ENCODE measurements around the gene SEMA4F. TPM values are rescaled to one million over a fixed set of nuclear protein-coding genes. Genes with fewer than 3 reads are reported as not detected.

The SEMA4F gene
- total RNA-seq, 2 experiments from 2014 or later = 5.8 to 6.4 TPM

DNA sequence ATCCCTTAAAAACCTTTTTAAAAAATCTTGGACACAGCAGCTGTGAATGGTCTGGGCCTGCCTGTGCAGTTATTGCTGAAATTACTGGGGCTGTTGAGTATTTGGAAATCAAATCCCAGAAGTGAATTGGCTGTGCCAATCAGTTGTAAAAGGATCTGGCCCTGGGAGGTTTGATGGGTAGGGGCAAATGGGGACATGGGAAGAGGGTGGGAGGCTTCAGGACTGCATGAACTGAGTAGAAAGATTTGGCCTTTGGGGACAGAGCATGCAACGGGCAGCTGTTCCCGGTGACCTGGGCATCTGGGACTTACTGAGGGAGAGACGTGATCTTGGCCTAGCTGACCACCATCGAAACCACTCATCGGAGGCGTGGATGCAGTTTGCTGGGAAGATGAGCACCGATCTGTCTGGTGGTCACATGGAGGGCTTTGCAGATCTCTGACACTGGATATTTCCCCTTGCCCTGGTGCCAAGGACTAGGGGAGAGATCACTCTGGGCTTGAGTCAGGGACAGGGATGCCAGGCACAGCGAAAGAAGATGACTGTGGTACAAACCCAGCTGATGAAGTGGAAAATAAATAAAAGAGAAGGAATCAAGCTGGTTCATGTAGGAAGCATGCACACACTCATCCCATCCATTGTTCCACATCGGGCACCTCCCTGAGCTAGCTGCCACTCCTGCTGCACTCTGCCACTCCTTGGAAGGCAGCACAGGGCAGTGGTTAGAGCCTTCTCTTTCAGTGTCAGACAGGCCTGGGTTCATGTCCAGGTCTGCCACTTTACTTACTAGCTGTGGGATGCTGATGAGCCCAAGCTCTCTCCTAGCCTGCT is 58.4 kb downstream of the SEMA4F start:
- CTCF ChIA-PET = interaction anchor here (1.9 to 6.5 kb wide), 3 partner anchors 11 to 164 kb away, joined by 11 to 104 read pairs (median 27); no protein-coding TSS in a partner anchor
- DNase-seq (no peak), ATAC-seq (no peak)
- POLR2A ChIA-PET = interaction anchor here (0.6 kb wide), 1 partner anchor 1041 kb away, joined by 4 read pairs; no protein-coding TSS in a partner anchor
- Mint-ChIP-seq H3K27ac (no peak overlapping the region), H3K36me3 (ENCODE audit: low read depth) (no peaks in the 10 kb centered on the region), H3K9me3 (ENCODE audit: insufficient read depth) (no peaks in the 10 kb centered on the region), H3K4me1 (ENCODE audit: low read depth) (peaks cover 7% of the 10 kb centered on the region), H3K27me3 (ENCODE audit: low read depth) (peaks cover 23% of the 10 kb centered on the region), H3K4me3 (no peak overlapping the region)

- Mint-ChIP-seq H3K27me3 (ENCODE audit: low read depth) (peaks cover 16% of the 10 kb centered on the region), H3K9me3 (ENCODE audit: insufficient read depth) (no peaks in the 10 kb centered on the region), H3K27ac (no peak overlapping the region), H3K4me1 (ENCODE audit: low read depth) (peaks cover 7% of the 10 kb centered on the region), H3K4me3 (peak overlapping the region; percentile 75), H3K36me3 (ENCODE audit: low read depth) (no peaks in the 10 kb centered on the region)
- ChIA-PET POLR2A (interaction anchor here (0.7 kb wide), 1 partner anchor 160 kb away, joined by 3 read pairs; no protein-coding TSS in a partner anchor), CTCF (interaction anchor here (0.8 to 6.5 kb wide), 18 partner anchors 10 to 176 kb away, joined by 3 to 104 read pairs (median 4); no protein-coding TSS in a partner anchor)
- DNase-seq (no peak), ATAC-seq (no peak)
These were observed 60.6 kb downstream of the SEMA4F start for GRCh38 chr2:74714691-74715080.

- no peaks in the 10 kb centered on the region for H3K36me3 Mint-ChIP-seq (ENCODE audit: low read depth)
- DNase-seq (peak; percentile 85), ATAC-seq (peak; percentile 96)
- H3K4me3 Mint-ChIP-seq = peak overlapping the region; percentile 75
- no peaks in the 10 kb centered on the region for H3K9me3 Mint-ChIP-seq (ENCODE audit: insufficient read depth)
- no peak overlapping the region for H3K27ac Mint-ChIP-seq
- peaks cover 7% of the 10 kb centered on the region for H3K4me1 Mint-ChIP-seq (ENCODE audit: low read depth)
- ChIA-PET CTCF (interaction anchor here (0.7 to 6.5 kb wide), 16 partner anchors 10 to 175 kb away, joined by 3 to 104 read pairs (median 5); partner anchors contain the start of gene HK2), POLR2A (no interaction called here)
- peaks cover 21% of the 10 kb centered on the region for H3K27me3 Mint-ChIP-seq (ENCODE audit: low read depth)
These were observed 61.2 kb downstream of the SEMA4F start for GRCh38 chr2:74715081-74715791.

- ATAC-seq (no peak), DNase-seq (no peak)
- POLR2A ChIA-PET = no interaction called here
- CTCF ChIA-PET = interaction anchor here (1.0 to 6.5 kb wide), 8 partner anchors 15 to 171 kb away, joined by 4 to 104 read pairs (median 8); partner anchors contain the start of gene HK2
- H3K4me1 Mint-ChIP-seq (ENCODE audit: low read depth) = peaks cover 7% of the 10 kb centered on the region
- peaks cover 21% of the 10 kb centered on the region for H3K27me3 Mint-ChIP-seq (ENCODE audit: low read depth)
- H3K4me3 Mint-ChIP-seq = peak overlapping the region; percentile 68
- no peaks in the 10 kb centered on the region for H3K9me3 Mint-ChIP-seq (ENCODE audit: insufficient read depth)
- no peak overlapping the region for H3K27ac Mint-ChIP-seq
- no peaks in the 10 kb centered on the region for H3K36me3 Mint-ChIP-seq (ENCODE audit: low read depth)
These were observed 61.8 kb downstream of the SEMA4F start for GRCh38 chr2:74715880-74716279.

DNA sequence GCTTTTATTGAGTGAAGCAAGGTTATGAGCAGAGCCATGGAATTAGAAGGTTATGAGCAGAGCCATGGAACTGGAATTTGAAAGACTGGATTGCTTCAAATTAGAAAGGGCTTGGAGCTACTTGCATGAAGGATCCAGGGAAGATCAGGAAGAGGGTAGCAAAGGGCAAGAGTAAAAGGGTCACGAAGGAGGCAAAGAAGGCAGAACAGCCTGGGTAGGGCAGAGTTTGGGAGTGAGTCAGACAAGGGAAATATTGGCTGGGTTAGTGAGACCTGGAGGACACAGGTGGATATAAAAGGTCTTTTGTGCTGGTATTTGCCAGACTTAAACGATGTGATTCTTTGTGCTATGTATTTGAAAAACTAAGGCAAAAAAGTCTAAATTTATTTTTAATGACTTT is 65.0 kb downstream of the SEMA4F start:
- H3K4me3 Mint-ChIP-seq = no peak overlapping the region
- H3K27ac Mint-ChIP-seq = no peak overlapping the region
- ChIA-PET POLR2A (no interaction called here), CTCF (no interaction called here)
- DNase-seq (no peak), ATAC-seq (no peak)
- no peaks in the 10 kb centered on the region for H3K36me3 Mint-ChIP-seq (ENCODE audit: low read depth)
- H3K4me1 Mint-ChIP-seq (ENCODE audit: low read depth) = peaks cover 7% of the 10 kb centered on the region
- peaks cover 20% of the 10 kb centered on the region for H3K27me3 Mint-ChIP-seq (ENCODE audit: low read depth)
- no peaks in the 10 kb centered on the region for H3K9me3 Mint-ChIP-seq (ENCODE audit: insufficient read depth)

GRCh38 chr2:74721316-74721715 is 67.3 kb downstream of the SEMA4F start:
- DNase-seq = no peak
- ChIA-PET CTCF (no interaction called here), POLR2A (no interaction called here)
- H3K9me3 Mint-ChIP-seq (ENCODE audit: insufficient read depth) = no peaks in the 10 kb centered on the region
- H3K36me3 Mint-ChIP-seq (ENCODE audit: low read depth) = no peaks in the 10 kb centered on the region
- no peak overlapping the region for H3K4me3 Mint-ChIP-seq
- no peaks in the 10 kb centered on the region for H3K4me1 Mint-ChIP-seq (ENCODE audit: low read depth)
- ATAC-seq = no peak
- peaks cover 11% of the 10 kb centered on the region for H3K27me3 Mint-ChIP-seq (ENCODE audit: low read depth)
- H3K27ac Mint-ChIP-seq = no peak overlapping the region

DNA sequence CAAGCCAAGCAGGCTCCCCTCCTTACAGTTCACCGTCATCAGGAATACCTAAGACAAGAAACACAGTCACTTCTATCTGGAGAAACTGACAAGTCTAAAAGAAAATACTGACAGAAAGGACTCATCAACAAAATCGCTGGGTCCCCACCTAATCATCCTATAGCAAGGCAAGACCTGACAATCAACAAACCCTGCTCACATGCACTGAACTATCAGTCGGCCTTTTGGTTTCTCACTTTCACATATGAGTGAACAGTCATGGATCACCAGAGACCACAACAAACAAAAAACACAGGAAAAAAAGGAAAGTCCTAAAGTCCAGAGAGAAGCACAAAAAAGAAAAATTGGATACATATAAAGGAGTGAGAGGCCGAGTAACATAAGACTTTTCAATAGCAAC is 70.4 kb downstream of the SEMA4F start:
- ATAC-seq (no peak), DNase-seq (no peak)
- no peak overlapping the region for H3K4me3 Mint-ChIP-seq
- ChIA-PET POLR2A (no interaction called here), CTCF (interaction anchor here (1.0 kb wide), 1 partner anchor 9 kb away, joined by 3 read pairs; no protein-coding TSS in a partner anchor)
- no peaks in the 10 kb centered on the region for H3K36me3 Mint-ChIP-seq (ENCODE audit: low read depth)
- no peaks in the 10 kb centered on the region for H3K4me1 Mint-ChIP-seq (ENCODE audit: low read depth)
- no peaks in the 10 kb centered on the region for H3K9me3 Mint-ChIP-seq (ENCODE audit: insufficient read depth)
- H3K27me3 Mint-ChIP-seq (ENCODE audit: low read depth) = peaks cover 26% of the 10 kb centered on the region
- H3K27ac Mint-ChIP-seq = no peak overlapping the region

DNA sequence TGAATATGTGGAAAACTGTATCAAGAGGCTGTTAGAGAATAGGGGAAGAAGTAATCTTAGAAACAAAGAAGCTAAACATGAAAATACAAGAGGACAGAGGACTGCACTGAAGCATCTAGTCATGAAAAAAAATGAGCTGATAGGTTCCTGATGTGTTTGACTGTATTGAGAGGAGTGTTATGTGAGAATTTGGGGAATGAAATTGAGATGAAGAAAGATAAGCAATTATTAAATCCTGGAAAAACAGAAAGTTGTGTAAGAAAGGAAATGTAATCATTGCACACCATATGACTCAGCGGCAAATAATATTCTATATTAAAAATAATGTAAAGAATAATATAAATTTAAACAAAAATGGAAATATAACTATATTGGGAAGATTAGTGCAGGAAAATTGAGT is 71.2 kb downstream of the SEMA4F start:
- H3K4me1 Mint-ChIP-seq (ENCODE audit: low read depth) = no peaks in the 10 kb centered on the region
- no peak overlapping the region for H3K4me3 Mint-ChIP-seq
- POLR2A ChIA-PET = interaction anchor here (0.6 kb wide), 1 partner anchor 85 kb away, joined by 3 read pairs; no protein-coding TSS in a partner anchor
- H3K27ac Mint-ChIP-seq = no peak overlapping the region
- DNase-seq (no peak), ATAC-seq (no peak)
- H3K36me3 Mint-ChIP-seq (ENCODE audit: low read depth) = no peaks in the 10 kb centered on the region
- H3K27me3 Mint-ChIP-seq (ENCODE audit: low read depth) = peaks cover 24% of the 10 kb centered on the region
- H3K9me3 Mint-ChIP-seq (ENCODE audit: insufficient read depth) = no peaks in the 10 kb centered on the region
- CTCF ChIA-PET = interaction anchor here (1.0 kb wide), 1 partner anchor 10 kb away, joined by 3 read pairs; no protein-coding TSS in a partner anchor

GRCh38 chr2:74728842-74729241 is 74.8 kb downstream of the SEMA4F start:
- ChIA-PET POLR2A (no interaction called here), CTCF (interaction anchor here (1.3 kb wide), 1 partner anchor 147 kb away, joined by 3 read pairs; no protein-coding TSS in a partner anchor)
- Mint-ChIP-seq H3K36me3 (ENCODE audit: low read depth) (no peaks in the 10 kb centered on the region), H3K27ac (no peak overlapping the region), H3K27me3 (ENCODE audit: low read depth) (peaks cover 38% of the 10 kb centered on the region), H3K9me3 (ENCODE audit: insufficient read depth) (no peaks in the 10 kb centered on the region), H3K4me1 (ENCODE audit: low read depth) (no peaks in the 10 kb centered on the region), H3K4me3 (no peak overlapping the region)
- no peak for DNase-seq
- no peak for ATAC-seq

DNA sequence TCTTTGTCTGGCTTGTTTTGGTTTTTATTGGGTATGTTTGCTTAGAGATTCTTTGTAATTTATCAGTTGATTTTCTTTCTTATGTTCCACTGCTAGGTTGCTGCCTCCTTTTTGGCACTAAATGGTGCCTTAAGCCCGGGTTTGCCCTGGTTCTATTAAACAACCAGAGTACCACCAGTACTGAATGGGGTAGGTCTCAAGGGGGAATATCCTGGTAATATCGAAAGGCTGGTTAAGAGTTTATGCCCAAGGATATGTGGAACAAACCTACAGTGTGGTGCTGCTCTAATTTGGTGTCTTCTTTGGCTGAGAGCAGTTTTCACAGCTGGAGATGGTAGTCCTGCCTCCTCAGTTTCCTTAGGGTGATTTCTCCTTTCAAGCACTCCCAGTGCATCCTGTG is 76.5 kb downstream of the SEMA4F start:
- ATAC-seq = no peak
- no peaks in the 10 kb centered on the region for H3K36me3 Mint-ChIP-seq (ENCODE audit: low read depth)
- ChIA-PET CTCF (no interaction called here), POLR2A (no interaction called here)
- H3K27ac Mint-ChIP-seq = no peak overlapping the region
- H3K4me1 Mint-ChIP-seq (ENCODE audit: low read depth) = no peaks in the 10 kb centered on the region
- no peak overlapping the region for H3K4me3 Mint-ChIP-seq
- H3K9me3 Mint-ChIP-seq (ENCODE audit: insufficient read depth) = no peaks in the 10 kb centered on the region
- no peak for DNase-seq
- H3K27me3 Mint-ChIP-seq (ENCODE audit: low read depth) = peaks cover 38% of the 10 kb centered on the region

Data from activated CD8-positive, alpha-beta T cell treated with anti-CD3 and anti-CD28 coated beads, Interleukin-2, amount 10 ng/mL, durations not matched to agents 7 days and 5 days (primary cell).